A549 (cell line): ENCODE measurements around the gene TLK1.

Source experiments
- CBX2 ChIP-seq: fragments of 200-600 bp; sonication (generic); IDR thresholded peaks from 2 replicates; pipeline ENCODE4 v1.6.1; 2016; ENCODE audit warnings: low read depth, mild to moderate bottlenecking, borderline replicate concordance
- CEBPB ChIP-seq, 2 experiments: fragments of >200 bp in 1 of 2; sonication (Bioruptor Twin) in 1 of 2; formaldehyde crosslinking in 1 of 2; IDR thresholded peaks; 2 replicates each; pipeline ENCODE4 v1.6.1; 2012 to 2016
- CHD2 ChIP-seq: fragments of 150-350 bp; IDR thresholded peaks from 2 replicates; pipeline ENCODE4 v1.6.1; 2014; ENCODE audit warnings: low read length; ENCODE audit not compliant: partially characterized antibody
- EHMT2 ChIP-seq: fragments of 200-600 bp; sonication (generic); IDR thresholded peaks from 2 replicates; pipeline ENCODE4 v1.6.1; 2016; ENCODE audit warnings: antibody characterized with exemption, low read depth, mild to moderate bottlenecking, moderate library complexity
- JUN ChIP-seq, 2 experiments: fragments of >200 bp; sonication (Bioruptor Twin); formaldehyde crosslinking; IDR thresholded peaks; 2 replicates in 1 of 2; 3 replicates in 1 of 2; pipeline ENCODE4 v1.6.1; 2016 to 2017
- MAFK ChIP-seq: fragments of 450-650 bp; IDR thresholded peaks from 2 replicates; pipeline ENCODE4 v1.6.1; 2014; ENCODE audit not compliant: partially characterized antibody
- POLR2A ChIP-seq: IDR thresholded peaks from 2 replicates; pipeline ENCODE4 v1.6.1; 2012; ENCODE audit warnings: mild to moderate bottlenecking, low read length
- RAD21 ChIP-seq, 2 experiments: fragments of >200 bp in 1 of 2; sonication (Bioruptor Twin) in 1 of 2; formaldehyde crosslinking in 1 of 2; IDR thresholded peaks in 1 of 2; conservative IDR thresholded peaks in 1 of 2; 2 replicates in 1 of 2; 3 replicates in 1 of 2; pipeline ENCODE4 v1.6.1; 2012 to 2018; ENCODE audit warnings: inconsistent platforms in 1 of 2
- RFX5 ChIP-seq: fragments of 450-650 bp; IDR thresholded peaks from 2 replicates; pipeline ENCODE4 v1.7.1; 2014; ENCODE audit warnings: antibody characterized with exemption, mild to moderate bottlenecking, moderate library complexity
- TF ChIP-seq, protein P1 (sequence below): fragments of >200 bp; sonication (Bioruptor Twin); formaldehyde crosslinking; IDR thresholded peaks from 3 replicates; pipeline ENCODE4 v1.5.1; 2016
- TF ChIP-seq, protein P2 (sequence below): fragments of 450-650 bp; IDR thresholded peaks from 2 replicates; pipeline ENCODE4 v1.6.1; 2014; ENCODE audit warnings: antibody characterized with exemption

DNA sequence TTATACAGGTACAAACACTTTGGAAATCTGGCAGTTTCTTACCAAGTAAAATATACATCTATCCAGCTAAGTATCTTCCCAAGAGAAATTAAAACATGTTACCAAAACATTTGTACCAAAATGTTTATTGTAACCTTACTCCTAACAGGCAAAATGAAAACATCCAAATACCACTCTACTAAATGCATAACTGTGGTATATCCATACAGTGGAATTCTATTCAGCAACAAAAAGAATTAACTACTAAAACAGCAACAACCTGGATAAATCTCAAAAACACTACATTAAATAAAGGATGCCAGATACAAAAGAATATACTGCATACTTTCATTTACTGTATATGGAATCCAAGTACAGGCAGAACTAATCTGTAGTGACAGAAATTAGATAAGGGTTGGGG is 51.1 kb downstream of the TLK1 start:
- TF ChIP-seq, protein P1, sequence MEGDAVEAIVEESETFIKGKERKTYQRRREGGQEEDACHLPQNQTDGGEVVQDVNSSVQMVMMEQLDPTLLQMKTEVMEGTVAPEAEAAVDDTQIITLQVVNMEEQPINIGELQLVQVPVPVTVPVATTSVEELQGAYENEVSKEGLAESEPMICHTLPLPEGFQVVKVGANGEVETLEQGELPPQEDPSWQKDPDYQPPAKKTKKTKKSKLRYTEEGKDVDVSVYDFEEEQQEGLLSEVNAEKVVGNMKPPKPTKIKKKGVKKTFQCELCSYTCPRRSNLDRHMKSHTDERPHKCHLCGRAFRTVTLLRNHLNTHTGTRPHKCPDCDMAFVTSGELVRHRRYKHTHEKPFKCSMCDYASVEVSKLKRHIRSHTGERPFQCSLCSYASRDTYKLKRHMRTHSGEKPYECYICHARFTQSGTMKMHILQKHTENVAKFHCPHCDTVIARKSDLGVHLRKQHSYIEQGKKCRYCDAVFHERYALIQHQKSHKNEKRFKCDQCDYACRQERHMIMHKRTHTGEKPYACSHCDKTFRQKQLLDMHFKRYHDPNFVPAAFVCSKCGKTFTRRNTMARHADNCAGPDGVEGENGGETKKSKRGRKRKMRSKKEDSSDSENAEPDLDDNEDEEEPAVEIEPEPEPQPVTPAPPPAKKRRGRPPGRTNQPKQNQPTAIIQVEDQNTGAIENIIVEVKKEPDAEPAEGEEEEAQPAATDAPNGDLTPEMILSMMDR, result no peak
- TF ChIP-seq EHMT2 (no peak), CHD2 (no peak), RFX5 (no peak), CBX2 (no peak), CEBPB (IDR thresholded peaks at IDR 0.05) (no peak), RAD21 (conservative IDR thresholded peaks at IDR 0.05 in 1 of 2, IDR thresholded peaks at IDR 0.05 in 1 of 2) (no peak), POLR2A (no peak), MAFK (no peak), JUN (IDR thresholded peaks at IDR 0.05) (no peak)
- TF ChIP-seq, protein P2, sequence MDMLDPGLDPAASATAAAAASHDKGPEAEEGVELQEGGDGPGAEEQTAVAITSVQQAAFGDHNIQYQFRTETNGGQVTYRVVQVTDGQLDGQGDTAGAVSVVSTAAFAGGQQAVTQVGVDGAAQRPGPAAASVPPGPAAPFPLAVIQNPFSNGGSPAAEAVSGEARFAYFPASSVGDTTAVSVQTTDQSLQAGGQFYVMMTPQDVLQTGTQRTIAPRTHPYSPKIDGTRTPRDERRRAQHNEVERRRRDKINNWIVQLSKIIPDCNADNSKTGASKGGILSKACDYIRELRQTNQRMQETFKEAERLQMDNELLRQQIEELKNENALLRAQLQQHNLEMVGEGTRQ, result no peak
